Pancreas (tissue), 10 donors: ENCODE data around the gene TNS3. TPM values are rescaled to one million over a fixed set of nuclear protein-coding genes. Genes with fewer than 3 reads are reported as not detected.
A peak's percentile ranks its signal among the peaks of the same experiment; 100 is the strongest.

Source experiments
- ATAC-seq, 4 donors: fragments of 200-7000 bp; cut with Tn5 transposase; one replicate each; pipeline versions ENCODE4 v1.8.0 to v1.9.1; 2020; ENCODE audit warnings: mild to moderate bottlenecking in 4 of 4, moderate library complexity in 4 of 4
- DNase-seq, 6 donors: peaks; one replicate each; pipeline ENCODE4 v3.0.0-alpha.2; 2020
- FAIRE-seq: peaks from 2 replicates; lab custom pipeline; 2012; peaks lifted over from hg19 to GRCh38; lab: Jason Lieb, UNC
- H3K27ac ChIP-seq, 4 donors: fragments of 200-600 bp; sonication (generic); 1 replicate in 3 of 4; 2 replicates in 1 of 4; pipeline versions ENCODE4 v1.5.0 to v1.8.0; 2020
- H3K27me3 ChIP-seq, 4 donors: fragments of 200-600 bp; one replicate each; pipeline ENCODE4 v1.8.0; 2021
- H3K36me3 ChIP-seq, 3 donors: fragments of 200-600 bp; sonication (generic) in 1 of 3; one replicate each; pipeline versions ENCODE4 v1.5.0 to v1.8.0; 2020 to 2021
- H3K4me1 ChIP-seq, 3 donors: fragments of 200-600 bp; one replicate each; pipeline ENCODE4 v1.8.0; 2021
- H3K4me3 ChIP-seq, 4 donors: fragments of 200-600 bp; sonication (generic) in 2 of 4; one replicate each; pipeline versions ENCODE4 v1.5.0 to v1.8.0; 2020 to 2021
- H3K9me3 ChIP-seq, 4 donors: fragments of 200-600 bp; one replicate each; pipeline ENCODE4 v1.8.0; 2021
- WGBS, 2 donors: extraction: QIAGEN DNeasy Blood & Tissue Kit; methylation state at CpG; one replicate each; pipeline ENCODE4 v1.1.7; 2013; 5-methylcytosine and 5-hydroxymethylcytosine counted together
- intact Hi-C, 3 donors: fragments of 100-400 bp; cut with DNase I; formaldehyde crosslinking; loops; one replicate each; pipeline versions ENCODE4 v1.11.1 to v1.14.2; 2022
- polyA plus RNA-seq, 2 donors: library from polyadenylated mRNA; stranded (reverse); fragments of 200-250 nt; gene quantifications; one replicate each; pipeline ENCODE4 v1.2.3, GENCODE V29; 2013
- total RNA-seq, 6 donors: library from RNA; stranded (reverse); fragmentation: NEBNext Ultra II Directional in 4 of 6; extraction: Animal tissue kit (Norgen Biotek cat#: 25700) in 4 of 6; gene quantifications; one replicate each; pipeline versions ENCODE4 v1.2.1 to v1.2.4, GENCODE V29; 2021 to 2023
- TF ChIP-seq, protein P1 (sequence below), 4 donors: fragments of 200-600 bp; sonication (generic) in 3 of 4; IDR thresholded peaks; one replicate each; pipeline versions ENCODE4 v1.5.0 to v1.8.0; 2021; ENCODE audit warnings: antibody characterized with exemption in 4 of 4
- donor health status: healthy with polysubstance abuse.
- donor health status: DM: no; HTN: no; CAD: no; lungs with moderate emphysema.
- donor health status: DM: no; HTN: no; CAD: no.
- donor health status: control.
- donor health status: control.
- donor health status: Bipolar disorder and iron deficiency.
- donor health status: DM: yes; HTN: yes; CAD: no.
- donor health status: DM: no; HTN: no; CAD: no.
- donor health status: DM: no; HTN: no; CAD: no.
- donor health status: DM: yes; HTN: yes; CAD: no.

The TNS3 gene
- total and polyA plus RNA-seq, 8 donors, result 28.0 to 125 (median 91.2) TPM

DNA sequence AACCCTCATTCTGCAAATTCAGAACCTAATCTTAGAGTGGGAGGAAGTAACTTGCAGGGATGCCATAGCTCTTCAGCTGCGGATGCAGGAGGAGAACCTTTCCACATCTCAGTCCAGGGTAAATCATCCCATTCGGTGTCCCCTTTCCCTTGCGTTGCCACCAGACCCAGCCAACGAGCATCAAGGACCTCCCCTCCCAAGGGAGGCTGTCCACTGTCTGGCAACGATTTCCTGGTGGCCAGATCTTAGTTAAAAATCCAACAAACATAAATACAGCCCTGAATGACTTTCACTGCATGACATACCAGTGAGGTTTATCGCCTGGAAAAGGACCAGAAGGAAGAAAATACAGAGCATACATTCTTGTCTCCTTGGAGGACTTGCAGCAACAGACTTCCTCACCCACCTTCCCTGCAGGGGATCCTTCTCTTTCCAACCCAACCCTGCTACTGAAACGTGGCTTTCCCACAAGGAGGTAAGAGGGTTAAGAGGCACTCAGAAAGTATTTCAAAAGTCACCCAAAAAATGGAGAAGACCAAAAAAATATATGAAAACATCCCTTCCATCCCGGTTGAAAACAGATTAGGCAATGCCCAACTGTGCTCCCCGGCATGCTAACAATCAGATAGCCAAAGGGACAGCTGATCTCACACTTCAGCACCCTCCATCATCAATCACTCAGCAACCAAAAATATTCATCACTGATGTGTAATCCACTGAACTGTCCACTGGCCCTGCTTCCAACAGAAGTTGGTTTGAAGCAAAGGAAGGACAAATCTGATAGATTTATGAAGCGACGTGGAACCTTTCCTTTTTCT, 206.6 kb downstream of the TNS3 start:
- Histone ChIP-seq H3K27ac (no peak overlapping the region), H3K36me3 (no peaks in the 10 kb centered on the region), H3K9me3 (no peaks in the 10 kb centered on the region), H3K27me3 (no peaks in the 10 kb centered on the region), H3K4me1 (peaks cover 37 to 55% (median 43%) of the 10 kb centered on the region in 3 donors), H3K4me3 (no peak overlapping the region)
- DNase-seq (no peak), ATAC-seq (no peak), FAIRE-seq (no peak)
- 61 to 64% methylated on average over 11 of the region's 11 CpGs for WGBS, 2 donors
- TF ChIP-seq, protein P1, sequence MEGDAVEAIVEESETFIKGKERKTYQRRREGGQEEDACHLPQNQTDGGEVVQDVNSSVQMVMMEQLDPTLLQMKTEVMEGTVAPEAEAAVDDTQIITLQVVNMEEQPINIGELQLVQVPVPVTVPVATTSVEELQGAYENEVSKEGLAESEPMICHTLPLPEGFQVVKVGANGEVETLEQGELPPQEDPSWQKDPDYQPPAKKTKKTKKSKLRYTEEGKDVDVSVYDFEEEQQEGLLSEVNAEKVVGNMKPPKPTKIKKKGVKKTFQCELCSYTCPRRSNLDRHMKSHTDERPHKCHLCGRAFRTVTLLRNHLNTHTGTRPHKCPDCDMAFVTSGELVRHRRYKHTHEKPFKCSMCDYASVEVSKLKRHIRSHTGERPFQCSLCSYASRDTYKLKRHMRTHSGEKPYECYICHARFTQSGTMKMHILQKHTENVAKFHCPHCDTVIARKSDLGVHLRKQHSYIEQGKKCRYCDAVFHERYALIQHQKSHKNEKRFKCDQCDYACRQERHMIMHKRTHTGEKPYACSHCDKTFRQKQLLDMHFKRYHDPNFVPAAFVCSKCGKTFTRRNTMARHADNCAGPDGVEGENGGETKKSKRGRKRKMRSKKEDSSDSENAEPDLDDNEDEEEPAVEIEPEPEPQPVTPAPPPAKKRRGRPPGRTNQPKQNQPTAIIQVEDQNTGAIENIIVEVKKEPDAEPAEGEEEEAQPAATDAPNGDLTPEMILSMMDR (IDR thresholded peaks at IDR 0.05), result no peak
- intact Hi-C loops, result no loop called here

DNA sequence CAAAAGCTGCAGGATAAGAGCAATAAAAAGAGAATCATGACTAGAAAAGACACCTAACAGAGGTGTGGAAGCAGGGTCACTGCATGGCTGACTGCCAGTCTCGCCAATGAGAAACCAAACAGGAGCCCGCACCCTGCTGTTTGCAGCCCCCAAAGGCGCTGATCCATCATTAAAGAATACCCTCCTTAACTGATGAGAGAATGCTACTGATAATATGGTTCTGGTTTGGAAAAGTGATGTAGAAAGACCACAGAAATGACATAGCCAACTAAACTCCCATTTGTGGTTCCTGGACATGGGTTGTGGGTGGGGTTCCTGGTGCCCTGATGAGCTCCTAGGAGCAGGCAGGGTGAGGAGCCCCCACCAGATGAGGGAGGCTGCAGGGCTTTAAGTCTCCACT, 207.4 kb downstream of the TNS3 start:
- H3K9me3 ChIP-seq, result no peaks in the 10 kb centered on the region
- peaks cover 0 to 4% (median 0%) of the 10 kb centered on the region in 3 donors for H3K36me3 ChIP-seq
- peaks cover 37 to 54% (median 39%) of the 10 kb centered on the region in 3 donors for H3K4me1 ChIP-seq
- ATAC-seq, result no peak
- FAIRE-seq, result no peak
- H3K4me3 ChIP-seq, result no peak overlapping the region
- 49 to 56% methylated on average over 3 of the region's 3 CpGs for WGBS, 2 donors
- peak overlapping the region in 2 of 4 donors; percentile 48 to 55 for H3K27ac ChIP-seq
- no peaks in the 10 kb centered on the region for H3K27me3 ChIP-seq
- intact Hi-C loops, result no loop called here
- TF ChIP-seq, protein P1 (IDR thresholded peaks at IDR 0.05), result no peak
- peak in 1 of 6 donors; percentile 43 for DNase-seq

DNA sequence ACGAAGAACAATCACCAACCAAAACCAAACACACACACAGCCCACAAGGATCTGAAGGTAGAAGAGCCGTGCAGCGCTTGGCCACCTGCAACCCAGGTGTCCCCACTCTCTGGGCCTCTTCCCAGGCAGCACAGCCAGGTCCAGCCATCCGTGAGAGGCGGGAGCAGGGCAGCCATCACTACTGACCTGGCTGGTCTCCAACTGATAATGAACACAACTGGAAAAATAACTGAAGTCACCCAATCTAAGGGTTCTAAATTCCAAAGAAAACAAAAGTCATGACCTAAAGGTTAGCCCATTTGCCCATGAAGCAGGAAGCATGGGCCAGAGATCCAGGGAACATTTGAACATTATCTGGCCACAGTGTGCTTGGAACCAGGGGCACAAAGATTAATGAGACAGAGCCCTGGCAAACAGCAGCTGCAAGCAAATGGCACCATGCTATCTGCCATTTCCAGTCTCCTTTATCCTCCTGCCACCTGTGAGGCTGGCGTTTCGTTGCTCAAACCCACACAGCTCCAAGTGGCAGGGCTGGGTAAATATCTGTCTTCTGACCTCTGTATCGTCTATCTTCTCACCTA, 207.9 kb downstream of the TNS3 start:
- peak overlapping the region in 2 of 4 donors; percentile 48 to 55 for H3K27ac ChIP-seq
- H3K4me1 ChIP-seq, result peaks cover 37 to 54% (median 39%) of the 10 kb centered on the region in 3 donors
- no peak for FAIRE-seq
- DNase-seq, result peak; percentile 69 to 89 (median 78)
- 19 to 22% methylated on average over 8 of the region's 8 CpGs for WGBS, 2 donors
- H3K9me3 ChIP-seq, result no peaks in the 10 kb centered on the region
- TF ChIP-seq, protein P1 (IDR thresholded peaks at IDR 0.05), result no peak
- peak; percentile 63 to 76 (median 66) for ATAC-seq
- H3K36me3 ChIP-seq, result peaks cover 0 to 10% (median 4%) of the 10 kb centered on the region in 3 donors
- H3K27me3 ChIP-seq, result no peaks in the 10 kb centered on the region
- no peak overlapping the region for H3K4me3 ChIP-seq
- intact Hi-C loops, result no loop called here

DNA sequence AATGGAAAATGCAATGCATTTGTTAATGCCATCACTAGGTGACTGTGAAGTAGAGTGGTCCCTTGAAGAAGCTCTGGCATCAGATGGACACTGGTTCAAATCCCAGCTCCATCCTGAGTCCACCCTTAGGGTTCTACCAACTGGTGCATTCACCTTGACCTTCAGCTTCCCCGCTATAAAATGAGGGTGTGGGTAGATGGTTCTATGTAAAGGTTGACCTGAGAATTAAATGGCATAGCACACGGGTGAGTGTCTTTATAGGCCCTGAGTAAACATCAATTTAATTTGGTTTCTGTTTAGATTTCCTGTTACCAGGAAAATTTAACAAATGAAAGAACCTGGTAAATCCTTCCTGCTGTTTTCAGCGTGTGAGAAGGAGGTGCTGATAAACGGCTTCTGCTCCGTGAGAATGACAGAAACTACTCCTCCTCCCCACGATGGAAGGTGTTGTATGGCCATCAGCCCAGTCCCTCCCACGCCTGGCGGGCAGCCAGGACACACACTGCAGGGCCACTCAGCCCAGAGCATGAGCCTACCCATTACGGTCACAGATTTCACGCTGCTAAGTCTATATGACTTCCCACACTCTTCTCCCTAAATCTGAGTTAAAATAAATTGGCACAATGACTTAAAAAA, 210.1 kb downstream of the TNS3 start:
- Histone ChIP-seq H3K27ac (peak overlapping the region in 3 of 4 donors; percentile 17 to 55 (median 40)), H3K9me3 (no peaks in the 10 kb centered on the region), H3K4me1 (peaks cover 37 to 54% (median 39%) of the 10 kb centered on the region in 3 donors), H3K36me3 (peaks cover 0 to 23% (median 15%) of the 10 kb centered on the region in 3 donors), H3K4me3 (no peak overlapping the region), H3K27me3 (no peaks in the 10 kb centered on the region)
- TF ChIP-seq, protein P1 (IDR thresholded peaks at IDR 0.05), result no peak
- ATAC-seq (peak; percentile 69 to 89 (median 79)), DNase-seq (peak; percentile 86 to 97 (median 93)), FAIRE-seq (no peak)
- 6 to 10% methylated on average over 10 of the region's 10 CpGs for WGBS, 2 donors
- intact Hi-C loops, result no loop called here
